Measurements from ENCODE around the gene TPGS1.

- TF ChIP-seq FOXM1 (IDR thresholded peaks at IDR 0.05; ENCODE audit: borderline replicate concordance) (no peak), SUZ12 (IDR thresholded peaks at IDR 0.05) (no peak), NFRKB (IDR thresholded peaks at IDR 0.05) (no peak), L3MBTL2 (conservative IDR thresholded peaks at IDR 0.05) (peak; percentile 74), PKNOX1 (IDR thresholded peaks at IDR 0.05) (no peak), FOXA1 (IDR thresholded peaks at IDR 0.05) (no peak), ELF4 (IDR thresholded peaks at IDR 0.05) (no peak), ARNT (IDR thresholded peaks at IDR 0.05) (no peak)
Measured at GRCh38 chr19:491146-491741, 16.1 kb upstream of the TPGS1 start.
